Esophagus muscularis mucosa (tissue), 3 donors: ENCODE results near the gene BRD2.

Source experiments
- POLR2A ChIP-seq: fragments of 450-650 bp; IDR thresholded peaks from one replicate; pipeline ENCODE4 v1.6.1; 2017; ENCODE audit warnings: antibody characterized with exemption, moderate library complexity, mild to moderate bottlenecking, low read depth
- POLR2AphosphoS5 ChIP-seq, 2 donors: sonication (generic); formaldehyde crosslinking; IDR thresholded peaks; one replicate each; pipeline ENCODE4 v1.6.1; 2017; ENCODE audit warnings: antibody characterized with exemption in 2 of 2
- TF ChIP-seq, protein P1 (sequence below), 3 experiments: fragments of 200-600 bp in 2 of 3; fragments of 450-650 bp in 1 of 3; sonication (generic) in 2 of 3; IDR thresholded peaks; one replicate each; pipeline ENCODE4 v1.5.1; 2017 to 2019; ENCODE audit warnings: antibody characterized with exemption in 3 of 3, mild to moderate bottlenecking in 2 of 3, moderate library complexity in 1 of 3

DNA sequence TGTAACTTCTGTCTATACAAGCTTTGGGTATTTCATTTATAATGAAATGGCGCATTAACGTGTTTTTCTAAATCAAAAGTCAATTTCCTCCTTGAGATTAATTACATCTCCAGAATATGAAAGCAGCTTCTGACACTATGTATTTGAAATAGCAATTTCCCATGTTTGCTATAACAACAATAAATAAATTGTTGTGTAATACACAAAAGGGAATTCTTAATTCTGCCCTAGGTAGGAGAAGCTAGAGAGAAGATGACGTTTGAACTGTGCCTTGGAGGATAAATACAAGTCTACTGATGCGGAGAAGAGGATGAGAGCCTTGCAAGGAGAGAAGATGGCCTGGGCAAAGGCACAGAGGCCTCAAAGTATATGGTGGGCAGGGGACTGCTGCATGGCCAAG, 48.6 kb downstream of the BRD2 start:
- TF ChIP-seq, protein P1, sequence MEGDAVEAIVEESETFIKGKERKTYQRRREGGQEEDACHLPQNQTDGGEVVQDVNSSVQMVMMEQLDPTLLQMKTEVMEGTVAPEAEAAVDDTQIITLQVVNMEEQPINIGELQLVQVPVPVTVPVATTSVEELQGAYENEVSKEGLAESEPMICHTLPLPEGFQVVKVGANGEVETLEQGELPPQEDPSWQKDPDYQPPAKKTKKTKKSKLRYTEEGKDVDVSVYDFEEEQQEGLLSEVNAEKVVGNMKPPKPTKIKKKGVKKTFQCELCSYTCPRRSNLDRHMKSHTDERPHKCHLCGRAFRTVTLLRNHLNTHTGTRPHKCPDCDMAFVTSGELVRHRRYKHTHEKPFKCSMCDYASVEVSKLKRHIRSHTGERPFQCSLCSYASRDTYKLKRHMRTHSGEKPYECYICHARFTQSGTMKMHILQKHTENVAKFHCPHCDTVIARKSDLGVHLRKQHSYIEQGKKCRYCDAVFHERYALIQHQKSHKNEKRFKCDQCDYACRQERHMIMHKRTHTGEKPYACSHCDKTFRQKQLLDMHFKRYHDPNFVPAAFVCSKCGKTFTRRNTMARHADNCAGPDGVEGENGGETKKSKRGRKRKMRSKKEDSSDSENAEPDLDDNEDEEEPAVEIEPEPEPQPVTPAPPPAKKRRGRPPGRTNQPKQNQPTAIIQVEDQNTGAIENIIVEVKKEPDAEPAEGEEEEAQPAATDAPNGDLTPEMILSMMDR (IDR thresholded peaks at IDR 0.05), result no peak
- TF ChIP-seq POLR2A, result no peak
- TF ChIP-seq POLR2AphosphoS5 (IDR thresholded peaks at IDR 0.05), result no peak
